Measurements from ENCODE around the gene CACNG8.

The CACNG8 gene

DNA sequence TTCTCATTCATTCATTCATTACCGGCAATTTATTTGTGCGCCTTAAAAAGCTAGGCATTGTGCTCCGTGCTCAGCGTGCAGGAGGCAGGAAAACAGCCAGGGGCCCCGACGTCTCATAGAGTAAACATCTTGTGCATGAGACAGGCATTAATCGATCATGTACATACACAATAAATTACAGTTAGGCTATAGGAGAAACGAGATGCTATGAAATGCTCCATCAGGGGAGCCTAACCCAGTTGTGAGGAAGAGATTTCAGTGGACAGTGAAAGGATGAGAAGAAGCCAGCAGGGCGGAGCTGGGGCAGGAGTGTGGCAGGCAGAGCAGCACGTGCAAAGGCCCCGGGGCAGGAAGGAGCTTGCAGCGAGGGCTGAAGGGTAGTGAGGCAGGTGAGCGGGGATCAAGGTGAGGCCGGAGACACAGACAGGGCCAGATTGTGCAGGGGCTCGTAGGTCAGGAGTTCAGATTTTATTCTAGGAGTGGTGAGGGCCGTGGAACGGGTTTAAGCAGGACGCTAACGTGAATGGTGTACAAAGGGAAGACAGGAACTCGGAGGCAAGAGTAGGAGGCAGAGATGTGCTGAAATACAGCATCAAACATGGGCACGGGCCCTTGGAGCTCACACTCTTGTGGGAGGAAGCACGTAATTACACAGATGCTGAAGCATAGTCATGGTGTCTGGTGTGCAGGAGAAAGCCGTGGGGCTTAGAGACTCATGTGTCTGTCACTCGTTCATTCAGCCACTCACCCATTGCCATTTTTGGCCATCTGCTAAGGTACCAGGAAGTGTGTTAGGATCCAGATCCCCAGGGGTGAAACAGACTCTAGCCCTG is 20.9 kb downstream of the CACNG8 start:
- no peak overlapping the region for H3K4me3 ChIP-seq (ENCODE audit: low read depth, low read length)
- TF ChIP-seq, protein P1, sequence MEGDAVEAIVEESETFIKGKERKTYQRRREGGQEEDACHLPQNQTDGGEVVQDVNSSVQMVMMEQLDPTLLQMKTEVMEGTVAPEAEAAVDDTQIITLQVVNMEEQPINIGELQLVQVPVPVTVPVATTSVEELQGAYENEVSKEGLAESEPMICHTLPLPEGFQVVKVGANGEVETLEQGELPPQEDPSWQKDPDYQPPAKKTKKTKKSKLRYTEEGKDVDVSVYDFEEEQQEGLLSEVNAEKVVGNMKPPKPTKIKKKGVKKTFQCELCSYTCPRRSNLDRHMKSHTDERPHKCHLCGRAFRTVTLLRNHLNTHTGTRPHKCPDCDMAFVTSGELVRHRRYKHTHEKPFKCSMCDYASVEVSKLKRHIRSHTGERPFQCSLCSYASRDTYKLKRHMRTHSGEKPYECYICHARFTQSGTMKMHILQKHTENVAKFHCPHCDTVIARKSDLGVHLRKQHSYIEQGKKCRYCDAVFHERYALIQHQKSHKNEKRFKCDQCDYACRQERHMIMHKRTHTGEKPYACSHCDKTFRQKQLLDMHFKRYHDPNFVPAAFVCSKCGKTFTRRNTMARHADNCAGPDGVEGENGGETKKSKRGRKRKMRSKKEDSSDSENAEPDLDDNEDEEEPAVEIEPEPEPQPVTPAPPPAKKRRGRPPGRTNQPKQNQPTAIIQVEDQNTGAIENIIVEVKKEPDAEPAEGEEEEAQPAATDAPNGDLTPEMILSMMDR (IDR thresholded peaks at IDR 0.05; ENCODE audit: borderline replicate concordance, insufficient read depth, low read depth, low read length), result no peak

DNA sequence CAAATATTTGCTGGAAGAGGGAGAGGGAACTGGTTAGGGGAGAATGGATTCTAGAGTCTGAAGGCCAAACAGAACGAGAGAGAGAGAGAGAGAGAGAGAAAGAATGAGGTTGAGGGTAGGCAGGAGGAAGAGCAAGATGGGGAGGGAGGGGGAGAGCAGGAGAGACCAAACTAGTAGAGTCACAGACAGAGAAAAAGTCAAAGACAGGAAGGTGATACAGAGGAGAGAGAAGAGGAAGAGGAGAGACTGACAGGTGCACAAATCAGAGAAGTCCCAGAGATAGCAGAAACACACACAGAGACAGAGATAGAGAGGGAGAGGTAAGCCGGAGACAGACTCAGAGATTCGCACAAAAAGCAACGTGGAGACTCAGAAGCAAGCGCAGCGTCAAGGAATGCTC is 23.1 kb downstream of the CACNG8 start:
- TF ChIP-seq, protein P1 (IDR thresholded peaks at IDR 0.05; ENCODE audit: borderline replicate concordance, insufficient read depth, low read depth, low read length), result no peak

DNA sequence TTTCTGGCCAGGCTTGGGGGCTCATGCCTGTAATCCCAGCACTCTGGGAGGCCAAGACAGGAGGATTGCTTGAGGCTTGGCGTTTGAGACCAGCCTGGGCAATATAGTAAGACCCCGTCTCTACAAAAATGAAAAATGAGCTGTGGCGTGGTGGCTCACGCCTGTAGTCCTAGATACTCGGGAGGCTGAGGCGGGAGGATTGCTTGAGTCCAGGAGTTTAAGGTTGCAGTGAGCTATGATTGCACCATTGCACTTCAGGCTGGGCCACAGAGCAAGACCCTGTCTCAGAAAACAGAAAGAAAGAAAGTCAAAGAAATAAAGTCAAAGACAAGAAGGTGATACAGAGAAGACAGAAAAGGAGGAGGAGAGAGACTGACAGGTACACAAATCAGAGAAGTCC is 26.2 kb downstream of the CACNG8 start:
- TF ChIP-seq, protein P1 (IDR thresholded peaks at IDR 0.05; ENCODE audit: borderline replicate concordance, insufficient read depth, low read depth, low read length), result no peak
- no peak overlapping the region for H3K4me3 ChIP-seq (ENCODE audit: low read depth, low read length)

More for the DNA sequence above, 23.1 kb downstream of the CACNG8 start:
- no peak overlapping the region for H3K4me3 ChIP-seq (ENCODE audit: low read depth, low read length)

DNA sequence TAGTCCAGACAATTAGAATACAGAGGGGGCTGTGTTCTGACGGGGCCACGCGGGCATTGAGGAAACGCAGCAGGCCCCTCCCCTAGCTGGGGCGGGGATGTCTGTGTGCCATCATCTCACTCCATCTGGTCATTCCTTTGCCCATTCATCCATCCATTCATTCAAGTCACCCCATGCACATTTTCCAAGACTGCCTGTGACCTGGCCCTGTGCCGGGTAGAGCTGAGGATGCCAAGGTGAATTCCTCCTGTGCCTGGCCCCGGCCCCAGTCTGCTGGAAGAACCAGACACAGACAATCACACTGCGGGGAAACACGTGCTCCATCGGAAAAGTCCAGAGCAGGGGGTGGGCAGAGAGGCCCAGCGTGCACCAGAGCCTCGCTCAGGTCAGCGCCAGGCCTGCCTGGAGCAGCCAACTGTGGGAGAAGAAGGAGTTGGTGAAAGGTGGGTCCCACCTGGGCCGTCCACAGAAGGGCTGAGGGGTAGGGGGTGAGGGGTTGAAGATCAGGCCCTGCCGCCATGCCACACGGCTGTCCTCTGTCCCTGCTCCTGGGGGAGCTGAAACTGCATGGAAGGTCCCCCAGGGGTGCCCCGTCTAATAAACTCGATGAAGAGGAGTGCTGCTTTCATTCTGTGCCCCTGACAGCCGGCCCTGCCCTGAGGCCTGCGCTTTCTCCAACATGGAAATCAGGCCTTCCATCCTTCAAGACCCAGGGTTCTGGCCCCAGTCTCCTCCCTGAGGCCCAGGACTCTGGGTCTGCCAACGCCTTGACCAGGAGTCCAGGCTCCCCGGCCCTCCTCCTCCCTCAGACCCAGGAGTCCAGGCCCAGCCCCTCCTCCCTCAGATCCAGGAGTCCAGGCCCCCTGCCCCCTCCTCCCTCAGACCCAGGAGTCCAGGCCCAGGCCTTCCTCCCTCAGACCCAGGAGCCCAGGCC is 27.1 kb downstream of the CACNG8 start:
- H3K4me3 ChIP-seq (ENCODE audit: low read depth, low read length), result no peak overlapping the region
- TF ChIP-seq, protein P1 (IDR thresholded peaks at IDR 0.05; ENCODE audit: borderline replicate concordance, insufficient read depth, low read depth, low read length), result no peak

DNA sequence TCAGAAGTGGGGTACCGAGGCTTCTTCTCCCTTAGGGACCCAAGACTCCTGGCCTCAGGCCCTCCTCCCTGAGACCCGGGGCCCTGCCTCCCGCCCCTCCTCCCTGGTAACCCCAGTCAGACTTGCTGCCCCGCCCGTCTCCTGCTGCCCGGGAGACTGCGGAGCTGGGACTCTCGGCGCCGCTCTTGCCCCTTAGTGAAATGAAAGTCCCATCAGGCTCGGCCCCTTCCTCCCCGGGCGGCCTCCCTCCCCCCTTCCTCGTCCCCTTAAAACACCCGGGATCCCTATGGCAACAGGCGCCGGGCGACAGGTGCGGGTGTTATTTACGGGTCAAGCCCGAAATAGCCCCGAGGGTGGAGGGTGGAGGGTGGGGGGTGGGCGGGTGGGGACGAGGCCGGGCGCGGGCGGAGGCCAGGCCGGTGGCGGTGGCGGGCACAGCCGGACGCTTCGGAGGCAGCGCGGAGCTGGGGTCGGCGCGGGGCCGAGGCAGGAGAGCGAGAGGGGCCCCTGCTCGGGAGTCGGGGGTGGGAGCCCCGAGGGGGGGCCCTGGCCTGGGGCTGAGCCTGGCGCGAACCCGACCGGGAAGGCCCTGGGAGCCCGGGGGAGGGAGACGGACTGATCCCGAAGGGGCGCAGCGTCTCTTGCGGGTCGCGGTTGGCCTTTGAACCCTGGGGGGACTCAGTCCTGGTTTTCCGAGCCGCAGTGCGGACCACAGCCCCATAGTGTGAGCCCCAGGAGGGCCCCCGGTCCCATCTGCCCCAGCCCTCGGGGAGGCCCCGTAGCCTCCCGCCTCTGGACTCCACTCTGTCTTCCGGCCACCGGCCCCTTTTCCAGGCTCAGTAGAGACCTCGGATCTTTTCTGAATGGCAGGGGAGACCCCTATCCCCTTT is 28.7 kb downstream of the CACNG8 start, which contains the start of gene CACNG6:
Gene CACNG6 (plus strand): TSS at position 414 of the 890 bp plus-strand sequence. CDS start 1,241 bp downstream, outside the sequence.
- TF ChIP-seq, protein P1 (IDR thresholded peaks at IDR 0.05; ENCODE audit: borderline replicate concordance, insufficient read depth, low read depth, low read length), result no peak
- no peak within 1 kb of the TSS for H3K4me3 ChIP-seq (ENCODE audit: low read depth, low read length)

DNA sequence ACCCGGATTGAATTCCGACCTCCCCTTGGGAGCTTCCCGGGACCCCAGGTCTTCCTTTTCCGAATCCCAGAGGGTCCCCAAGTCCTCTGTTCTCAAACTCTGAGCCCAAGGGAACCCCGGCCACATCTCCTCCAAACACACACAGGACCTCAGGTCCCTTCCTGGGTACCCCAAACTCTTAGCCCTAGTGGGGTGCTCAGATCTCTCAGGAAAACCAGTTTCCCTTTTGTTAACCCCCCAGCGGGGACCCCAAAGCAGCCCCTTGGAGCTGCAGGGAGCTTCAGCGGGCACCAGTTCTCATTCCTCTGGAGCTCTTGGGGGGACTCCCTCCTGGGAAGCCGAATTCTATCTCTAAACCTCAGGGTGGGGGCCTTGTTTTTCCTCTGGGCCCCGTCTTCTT is 29.5 kb downstream of the CACNG8 start:
- TF ChIP-seq, protein P1 (IDR thresholded peaks at IDR 0.05; ENCODE audit: borderline replicate concordance, insufficient read depth, low read depth, low read length), result no peak
- no peak overlapping the region for H3K4me3 ChIP-seq (ENCODE audit: low read depth, low read length)
